ENCODE results near the gene MSI2. TPM values are rescaled to one million over a fixed set of nuclear protein-coding genes. Genes with fewer than 3 reads are reported as not detected.

The MSI2 gene
- total and polyA plus RNA-seq, 2 donors (not counting 1 experiment from before 2014, with no cell fraction given), result 16.1 to 196 TPM

- no peaks in the 10 kb centered on the region for H3K9me3 Mint-ChIP-seq (ENCODE audit: insufficient read depth)
- Histone ChIP-seq H3K79me2 (ENCODE audit: control insufficient read depth, insufficient read depth, low read length) (peaks cover 65% of the 10 kb centered on the region), H2AFZ (ENCODE audit: insufficient read depth, low read depth, low read length, poor library complexity, severe bottlenecking) (no peak overlapping the region), H4K20me1 (ENCODE audit: control insufficient read depth, insufficient read depth, low read length, poor library complexity, severe bottlenecking) (peaks cover 45% of the 10 kb centered on the region), H3K9me3 (ENCODE audit: control extremely low read depth in 1 of 3, control insufficient read depth in 2 of 3, insufficient read depth in 1 of 3, low read length in 2 of 3) (no peaks in the 10 kb centered on the region), H3K27ac (ENCODE audit: low read length in 2 of 2) (no peak overlapping the region), H3K4me3 (ENCODE audit: control extremely low read depth in 1 of 5, extremely low read depth in 1 of 5, insufficient read depth in 1 of 5, low read depth in 2 of 5, low read length in 4 of 5) (no peak overlapping the region), H3K36me3 (replicated peaks in 1 of 2; ENCODE audit: control extremely low read depth in 1 of 2, control insufficient read depth in 1 of 2, extremely low read depth in 1 of 2, insufficient read depth in 2 of 2, low read length in 1 of 2) (no peaks in the 10 kb centered on the region), H3K4me1 (ENCODE audit: control insufficient read depth in 2 of 2, insufficient read depth in 2 of 2, low read length in 2 of 2) (peaks cover 10 to 12% of the 10 kb centered on the region in 2 donors), H3K4me2 (replicated peaks; ENCODE audit: low read depth, low read length, poor library complexity, severe bottlenecking) (no peak overlapping the region), H3K9ac (ENCODE audit: low read length) (no peak overlapping the region), H3K27me3 (replicated peaks in 1 of 4; ENCODE audit: control extremely low read depth in 1 of 4, control insufficient read depth in 3 of 4, insufficient read depth in 4 of 4, low read length in 3 of 4) (no peaks in the 10 kb centered on the region)
- H3K27me3 Mint-ChIP-seq, result no peaks in the 10 kb centered on the region
- ChIA-PET CTCF (no interaction called here), POLR2A (no interaction called here)
- H3K4me3 Mint-ChIP-seq, result no peak overlapping the region
- H3K4me1 Mint-ChIP-seq, result peaks cover 38% of the 10 kb centered on the region
- WGBS (ENCODE audit: insufficient coverage), result 63% methylated on average over 5 of the region's 10 CpGs
- intact Hi-C loops (cut with micrococcal nuclease), result loop anchor here (2.0 kb wide), 1 partner anchor 17 kb away; no protein-coding TSS in a partner anchor
- no peak for ATAC-seq (ENCODE audit: low read depth)
- no peak for DNase-seq
- no peak for TF ChIP-seq CTCF (IDR thresholded peaks at IDR 0.05)
- no peak for TF ChIP-seq EZH2 (IDR thresholded peaks at IDR 0.05; ENCODE audit: borderline replicate concordance, insufficient read depth, low read depth, low read length, poor library complexity, severe bottlenecking)
- H3K27ac Mint-ChIP-seq, result no peak overlapping the region
Measured at GRCh38 chr17:57425903-57426880, 169.9 kb downstream of the MSI2 start.

GRCh38 chr17:57429966-57430365, 173.6 kb downstream of the MSI2 start:
- peaks cover 0 to 2% of the 10 kb centered on the region in 2 experiments for H3K36me3 ChIP-seq (replicated peaks in 1 of 2; ENCODE audit: control extremely low read depth in 1 of 2, control insufficient read depth in 1 of 2, extremely low read depth in 1 of 2, insufficient read depth in 2 of 2, low read length in 1 of 2)
- no peaks in the 10 kb centered on the region for H3K9me3 ChIP-seq (ENCODE audit: control extremely low read depth in 1 of 3, control insufficient read depth in 2 of 3, insufficient read depth in 1 of 3, low read length in 2 of 3)
- intact Hi-C loops (cut with micrococcal nuclease), result no loop called here
- DNase-seq, result no peak
- no peak overlapping the region for H3K9ac ChIP-seq (ENCODE audit: low read length)
- H3K27ac Mint-ChIP-seq, result no peak overlapping the region
- ChIA-PET POLR2A (no interaction called here), CTCF (no interaction called here)
- H3K4me3 Mint-ChIP-seq, result no peak overlapping the region
- peaks cover 32% of the 10 kb centered on the region for H3K4me1 Mint-ChIP-seq
- no peaks in the 10 kb centered on the region for H3K27me3 ChIP-seq (replicated peaks in 1 of 4; ENCODE audit: control extremely low read depth in 1 of 4, control insufficient read depth in 3 of 4, insufficient read depth in 4 of 4, low read length in 3 of 4)
- WGBS (ENCODE audit: insufficient coverage), result 100% methylated on average over 1 of the region's 4 CpGs
- H3K27ac ChIP-seq (ENCODE audit: low read length in 2 of 2), result no peak overlapping the region
- H3K4me2 ChIP-seq (replicated peaks; ENCODE audit: low read depth, low read length, poor library complexity, severe bottlenecking), result no peak overlapping the region
- no peaks in the 10 kb centered on the region for H3K27me3 Mint-ChIP-seq
- no peak for TF ChIP-seq CTCF (IDR thresholded peaks at IDR 0.05)
- TF ChIP-seq EZH2 (IDR thresholded peaks at IDR 0.05; ENCODE audit: borderline replicate concordance, insufficient read depth, low read depth, low read length, poor library complexity, severe bottlenecking), result no peak
- no peaks in the 10 kb centered on the region for H3K9me3 Mint-ChIP-seq (ENCODE audit: insufficient read depth)
- H4K20me1 ChIP-seq (ENCODE audit: control insufficient read depth, insufficient read depth, low read length, poor library complexity, severe bottlenecking), result peaks cover 21% of the 10 kb centered on the region
- no peak for ATAC-seq (ENCODE audit: low read depth)
- H2AFZ ChIP-seq (ENCODE audit: insufficient read depth, low read depth, low read length, poor library complexity, severe bottlenecking), result no peak overlapping the region
- H3K4me3 ChIP-seq (ENCODE audit: control extremely low read depth in 1 of 5, extremely low read depth in 1 of 5, insufficient read depth in 1 of 5, low read depth in 2 of 5, low read length in 4 of 5), result no peak overlapping the region
- peaks cover 75% of the 10 kb centered on the region for H3K79me2 ChIP-seq (ENCODE audit: control insufficient read depth, insufficient read depth, low read length)
- H3K4me1 ChIP-seq (ENCODE audit: control insufficient read depth in 2 of 2, insufficient read depth in 2 of 2, low read length in 2 of 2), result peaks cover under 1 to 7% of the 10 kb centered on the region in 2 donors

Measured in B cell (primary cell).